HuH-7.5 (cell line): ENCODE data around the gene KRAS.
A peak's percentile ranks its signal among the peaks of the same experiment; 100 is the strongest.
"Not testable (repeated sequence)": the region's sequence is repeated elsewhere in the genome, so short reads cannot be mapped to it uniquely, and the experiment has no call there.

ENCODE experiments used
- DNase-seq: peaks from one replicate; pipeline ENCODE4 v3.0.0; 2011; ENCODE audit warnings: low spot score

KRAS gene

DNA sequence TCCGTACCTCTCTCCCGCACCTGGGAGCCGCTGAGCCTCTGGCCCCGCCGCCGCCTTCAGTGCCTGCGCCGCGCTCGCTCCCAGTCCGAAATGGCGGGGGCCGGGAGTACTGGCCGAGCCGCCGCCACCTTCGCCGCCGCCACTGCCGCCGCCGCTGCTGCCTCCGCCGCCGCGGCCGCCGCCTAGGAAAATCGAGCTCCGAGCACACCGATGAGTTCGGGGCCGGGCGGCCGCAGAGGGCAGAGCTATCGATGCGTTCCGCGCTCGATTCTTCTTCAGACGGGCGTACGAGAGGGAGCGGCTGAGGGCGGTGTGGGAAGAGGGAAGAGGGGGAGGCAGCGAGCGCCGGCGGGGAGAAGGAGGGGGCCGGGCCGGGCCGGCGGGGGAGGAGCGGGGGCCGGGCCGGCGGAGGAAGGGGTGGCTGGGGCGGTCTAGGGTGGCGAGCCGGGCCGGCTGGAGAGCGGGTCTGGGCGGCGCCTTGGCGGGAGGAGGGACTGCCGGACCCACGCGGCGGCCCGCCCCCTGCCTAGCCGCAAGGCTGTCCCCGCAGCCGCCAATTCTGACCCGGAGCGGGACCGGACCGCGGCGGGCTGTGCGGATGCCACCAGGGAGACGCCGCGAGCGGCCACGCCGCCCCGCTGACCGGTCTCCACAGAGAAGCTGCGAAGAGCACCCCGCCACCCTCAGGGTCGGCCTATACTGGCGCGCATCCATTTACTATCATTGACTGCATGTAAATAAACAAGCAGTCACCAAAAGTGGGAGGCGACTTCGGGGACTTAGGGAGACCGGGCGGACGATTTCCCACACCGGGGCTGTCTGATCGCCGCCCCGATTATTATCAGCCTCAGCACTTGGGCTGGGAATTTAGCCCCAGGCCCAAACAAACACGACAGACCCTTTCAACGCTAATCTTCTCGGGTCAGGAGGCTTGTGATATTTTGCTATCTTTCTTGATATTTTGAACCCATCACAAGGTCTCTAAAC is at the start of gene KRAS:
Gene KRAS (minus strand): TSS at position 186 of the 987 bp plus-strand sequence.
- peak; percentile 82 for DNase-seq

DNA sequence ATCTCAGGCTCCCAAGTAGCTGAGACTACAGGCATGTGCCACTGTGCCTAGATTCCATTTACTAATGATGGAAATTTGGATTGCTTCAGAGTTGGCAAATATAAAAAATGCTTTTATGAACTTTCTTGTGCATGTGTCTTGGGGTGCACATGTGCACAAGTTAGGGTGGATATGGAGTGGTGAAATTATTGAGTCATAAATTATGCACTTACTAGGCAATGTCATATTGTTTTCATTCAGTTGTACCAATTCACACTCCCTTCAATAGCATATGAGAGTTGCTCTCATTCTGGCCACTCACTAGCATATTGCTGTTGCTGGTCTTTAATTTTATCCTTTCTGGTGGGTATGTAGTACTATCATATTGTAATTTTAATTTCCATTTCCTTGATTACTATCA is 45.7 kb upstream of the KRAS start:
- no peak for DNase-seq

DNA sequence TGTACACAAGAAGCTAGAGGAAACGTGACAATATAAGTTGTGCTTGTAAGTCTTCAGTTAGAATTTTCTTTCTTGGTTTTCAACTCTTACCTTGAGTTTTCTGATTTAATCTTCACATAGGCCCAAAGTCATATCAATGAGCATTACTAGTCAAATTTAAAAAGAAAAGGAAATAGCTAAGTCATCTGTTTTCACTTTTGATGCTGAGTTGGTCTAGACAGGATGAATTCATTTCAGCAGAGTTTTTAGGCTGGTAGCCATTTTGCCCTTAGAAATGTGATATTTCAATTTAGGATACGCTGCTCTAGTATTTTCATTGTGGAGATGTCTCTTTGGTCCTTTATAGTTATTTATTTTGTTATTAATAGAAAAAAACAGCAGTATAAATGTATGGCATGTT is 44.6 kb upstream of the KRAS start:
- no peak for DNase-seq

DNA sequence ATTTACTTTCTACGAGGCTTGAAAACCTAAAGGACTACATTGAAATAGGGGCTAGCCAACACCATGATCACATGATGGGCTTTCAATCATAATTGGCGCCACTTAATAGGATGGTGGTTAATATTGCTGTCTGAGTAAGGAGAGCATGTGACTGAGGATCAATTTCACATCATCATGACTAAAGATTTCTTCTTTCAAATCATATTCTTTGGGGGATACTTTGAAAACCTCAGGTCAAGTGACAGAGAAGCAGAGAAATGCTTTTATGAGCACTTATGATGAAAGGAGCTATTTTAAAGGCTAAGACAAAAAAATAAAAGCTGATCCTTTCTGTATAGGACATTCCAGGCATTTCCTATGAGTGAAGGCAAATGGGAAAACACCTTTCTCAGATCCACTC is 42.9 kb upstream of the KRAS start:
- no peak for DNase-seq

DNA sequence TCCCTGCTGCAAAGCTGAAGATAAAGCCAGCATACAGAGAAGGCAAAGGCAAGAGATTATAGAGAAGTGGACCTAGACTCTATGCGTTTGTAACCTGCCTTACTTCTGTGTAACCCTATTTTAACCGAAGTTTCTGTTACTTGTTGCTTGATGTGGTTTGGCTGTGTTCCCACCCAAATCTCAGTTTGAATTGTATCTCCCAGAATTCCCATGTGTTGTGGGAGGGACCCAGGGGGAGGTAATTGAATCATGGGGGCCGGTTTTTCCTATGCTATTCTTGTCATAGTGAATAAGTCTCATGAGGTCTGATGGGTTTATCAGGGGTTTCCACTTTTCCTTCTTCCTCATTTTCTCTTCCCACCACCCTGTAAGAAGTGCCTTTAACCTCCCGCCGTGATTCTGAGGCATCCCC is 42.1 kb upstream of the KRAS start:
- not testable (repeated sequence) for DNase-seq

DNA sequence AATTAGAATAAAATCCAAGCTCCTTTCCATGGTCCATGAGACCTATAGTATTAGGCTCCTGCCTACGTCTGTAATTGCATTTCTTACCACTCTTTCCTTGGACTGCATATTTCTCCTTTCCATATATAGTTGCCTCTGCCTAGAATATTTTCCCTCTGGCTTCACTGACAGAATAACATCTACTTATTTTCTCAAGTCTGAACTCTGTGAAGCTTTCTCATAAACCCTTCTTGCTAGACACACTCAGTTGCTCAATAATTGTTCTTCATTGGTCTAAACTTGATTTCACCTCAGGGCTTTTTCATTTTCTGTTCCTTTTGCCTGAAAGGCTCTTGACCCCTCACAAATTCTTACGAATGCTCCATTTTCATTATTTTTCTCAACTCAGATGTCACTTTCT is 36.9 kb upstream of the KRAS start:
- no peak for DNase-seq

DNA sequence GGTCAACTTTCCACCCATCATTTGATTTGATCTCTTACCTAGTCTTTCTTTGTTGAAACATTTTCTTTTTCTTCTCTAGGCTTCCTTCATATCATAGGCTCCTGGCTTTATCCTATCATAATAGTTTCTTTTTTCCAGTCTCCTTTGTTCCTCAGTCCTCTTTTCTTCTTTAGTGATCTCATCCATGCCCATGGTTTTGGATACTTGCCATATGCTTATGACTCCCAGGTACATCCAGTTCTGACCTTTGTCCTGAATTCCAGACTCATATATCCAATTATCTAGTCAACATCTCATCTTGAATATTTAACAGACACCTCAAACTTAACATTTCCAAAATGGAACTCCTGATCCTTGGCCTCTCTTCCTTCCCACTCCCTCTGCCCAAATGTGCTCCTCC is 36.1 kb upstream of the KRAS start:
- DNase-seq: no peak

DNA sequence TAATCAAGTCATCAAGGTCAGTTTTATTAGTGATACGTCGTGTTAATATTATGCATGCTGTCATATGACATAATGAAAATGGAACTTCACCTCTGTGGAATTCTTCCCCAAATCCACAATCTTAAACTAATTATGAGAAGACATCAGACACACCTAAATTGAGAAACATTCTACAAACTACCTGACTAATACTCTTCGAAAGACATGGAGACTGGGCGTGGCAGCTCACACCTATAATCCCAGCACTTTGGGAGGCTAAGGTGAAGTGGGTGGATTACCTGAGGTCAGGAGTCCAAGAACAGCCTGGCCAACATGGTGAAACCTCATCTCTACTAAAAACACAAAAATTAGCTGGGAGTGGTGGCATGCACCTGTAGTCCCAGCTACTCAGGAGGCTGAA is 33.3 kb upstream of the KRAS start:
- DNase-seq: no peak

DNA sequence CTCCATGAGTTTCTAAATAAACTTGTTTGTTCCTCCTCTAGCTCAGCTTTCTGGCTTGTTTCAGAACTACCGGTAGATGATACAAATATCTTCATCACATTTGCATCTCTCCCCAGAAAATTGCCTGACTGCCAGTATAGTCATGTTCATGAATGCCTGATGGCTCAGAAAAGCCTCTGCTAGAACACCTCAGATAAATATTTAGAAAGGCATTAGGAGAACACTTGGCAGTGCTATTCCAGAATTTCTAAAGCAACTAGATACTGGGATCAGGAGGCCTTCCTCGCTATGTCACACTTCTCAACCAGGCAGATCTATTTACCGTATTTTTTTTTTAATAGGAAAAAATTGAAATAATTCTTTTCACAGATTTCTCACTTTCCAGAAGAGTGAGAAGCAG is 32.3 kb upstream of the KRAS start:
- no peak for DNase-seq

DNA sequence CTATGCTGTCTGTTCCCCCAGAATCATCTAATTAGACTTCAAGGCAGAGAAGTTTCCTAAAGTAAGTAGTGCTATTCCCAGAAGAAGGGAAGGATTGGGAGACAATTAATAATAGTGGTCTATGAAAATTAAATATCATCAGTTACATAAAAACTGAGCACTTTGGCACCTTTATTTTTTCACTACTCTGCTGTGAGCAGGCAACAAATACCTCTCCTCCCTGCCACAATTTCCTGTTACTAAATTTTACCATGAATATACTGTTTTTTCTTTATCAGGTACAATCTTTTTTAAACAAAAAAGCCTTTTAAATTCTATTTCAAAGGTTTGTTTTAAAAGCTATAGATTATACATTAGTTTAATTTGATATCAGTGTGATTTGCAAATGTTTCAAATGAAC is 29.4 kb upstream of the KRAS start:
- DNase-seq: no peak

DNA sequence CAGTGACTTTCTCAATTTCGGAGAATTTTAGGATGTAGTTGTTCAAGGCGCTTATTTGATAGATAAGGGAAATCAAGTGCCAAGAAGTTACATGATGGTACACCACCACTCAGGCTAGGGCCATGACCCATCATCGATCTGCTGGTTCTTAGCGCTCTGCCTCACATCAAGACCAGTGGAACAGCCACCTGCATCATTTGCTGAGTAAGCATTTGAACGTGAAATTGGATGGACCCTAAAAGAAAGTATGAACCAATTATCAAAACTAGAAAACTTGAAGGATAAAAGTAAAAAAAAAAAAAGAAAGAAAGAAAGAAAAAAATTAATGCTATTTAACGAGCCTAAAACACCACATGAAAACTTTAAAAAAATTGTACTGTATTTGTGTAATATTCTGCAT is 27.5 kb upstream of the KRAS start:
- no peak for DNase-seq

DNA sequence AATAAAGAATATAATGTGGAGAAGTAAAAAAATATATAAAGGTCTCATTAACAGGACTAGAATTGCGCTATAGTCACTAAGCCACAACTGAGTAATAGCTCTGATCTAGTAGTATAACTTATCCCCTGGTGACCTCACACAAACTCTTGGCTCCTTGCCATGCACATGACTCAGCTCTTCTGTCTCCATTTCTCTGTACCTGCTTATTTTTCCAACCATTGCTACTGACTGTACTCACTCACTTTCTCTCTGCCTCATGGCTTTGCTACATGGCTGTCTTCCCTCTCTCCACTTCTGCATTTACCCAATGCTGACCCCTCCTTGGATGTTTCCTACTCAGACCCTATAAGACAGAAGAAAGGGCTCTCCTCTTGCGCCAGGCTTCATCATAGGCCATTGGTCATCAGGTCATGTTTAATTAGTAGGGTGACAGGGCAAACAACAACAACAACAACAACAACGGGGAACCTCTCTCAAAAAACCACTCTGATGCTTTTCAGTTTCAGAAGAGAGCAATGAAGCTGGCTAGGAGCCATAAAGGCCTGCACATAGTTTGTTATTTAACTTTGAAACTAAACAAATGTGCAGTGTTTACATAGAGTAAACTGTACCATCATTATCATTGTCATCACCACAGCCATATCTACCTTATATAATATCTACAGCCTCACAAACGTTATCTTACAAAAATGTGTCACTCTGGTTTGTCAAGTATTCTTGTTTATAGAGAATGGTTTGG is 25.6 kb upstream of the KRAS start:
- no peak for DNase-seq

DNA sequence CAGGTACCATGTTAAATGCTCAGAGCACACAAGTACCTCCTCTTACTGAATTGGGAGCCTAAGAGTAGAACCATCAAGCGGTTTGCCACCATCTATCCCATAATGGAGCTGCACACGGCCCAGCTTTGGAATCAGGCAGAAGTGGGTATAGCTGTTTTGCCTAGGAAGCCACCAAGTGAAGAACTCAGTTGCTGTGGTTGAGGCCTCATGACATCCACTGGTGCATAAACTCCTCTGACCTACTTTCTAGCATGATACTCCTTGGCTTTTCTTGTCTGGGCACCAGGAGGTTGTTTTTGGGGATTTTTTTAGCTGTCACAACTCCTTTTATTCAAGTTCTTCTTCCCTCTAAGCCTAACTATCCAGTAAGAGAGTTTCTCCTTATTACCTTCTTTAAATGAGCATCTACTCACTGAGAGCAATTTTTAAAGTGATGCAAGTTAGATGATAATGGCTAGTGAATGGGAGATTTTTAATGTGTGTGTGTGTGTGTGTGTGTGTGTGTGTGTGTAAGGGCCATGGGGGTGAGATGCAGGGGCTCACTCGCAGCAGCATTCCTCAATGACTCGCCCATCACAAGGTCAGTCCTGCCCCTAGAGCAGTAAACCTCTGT is 20.9 kb upstream of the KRAS start:
- no peak for DNase-seq

DNA sequence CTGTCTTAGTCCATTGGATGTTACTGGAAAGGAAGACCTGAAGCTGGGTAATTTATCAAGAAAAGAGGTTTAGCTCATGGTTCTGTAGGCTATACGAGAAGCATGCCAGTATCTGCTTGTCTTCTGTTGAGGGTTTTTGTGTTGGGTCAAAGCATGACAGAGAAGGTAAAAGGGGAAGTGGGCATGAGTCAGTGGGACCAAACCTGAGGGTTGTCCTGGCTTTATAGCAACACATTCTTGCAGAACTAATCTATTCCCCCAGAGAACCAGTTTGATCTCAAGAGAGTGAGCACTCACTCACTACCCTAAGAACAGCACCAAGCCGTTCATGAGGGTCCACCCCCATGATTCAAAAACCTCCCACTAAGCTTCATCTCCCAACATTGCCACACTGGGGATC is 19.0 kb upstream of the KRAS start:
- no peak for DNase-seq

DNA sequence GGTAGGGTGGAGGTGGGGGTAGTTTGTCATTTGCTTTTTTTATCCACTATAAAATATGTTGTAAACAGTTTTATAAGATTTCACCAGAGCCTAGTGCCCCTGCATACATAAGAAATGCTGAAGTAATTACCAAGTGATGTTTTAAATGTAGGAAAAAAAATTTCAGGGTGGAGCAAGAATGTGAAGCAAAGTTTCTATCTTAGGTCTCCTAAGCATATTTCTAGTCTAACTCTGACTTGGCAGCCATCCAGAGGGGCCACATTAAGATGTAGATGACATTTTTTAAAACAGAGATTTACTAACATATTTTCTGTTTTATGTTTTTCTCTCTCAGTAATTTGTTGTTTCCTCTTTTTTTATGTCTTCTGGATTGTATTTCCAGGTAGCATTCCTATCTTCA is 15.8 kb upstream of the KRAS start:
- no peak for DNase-seq

DNA sequence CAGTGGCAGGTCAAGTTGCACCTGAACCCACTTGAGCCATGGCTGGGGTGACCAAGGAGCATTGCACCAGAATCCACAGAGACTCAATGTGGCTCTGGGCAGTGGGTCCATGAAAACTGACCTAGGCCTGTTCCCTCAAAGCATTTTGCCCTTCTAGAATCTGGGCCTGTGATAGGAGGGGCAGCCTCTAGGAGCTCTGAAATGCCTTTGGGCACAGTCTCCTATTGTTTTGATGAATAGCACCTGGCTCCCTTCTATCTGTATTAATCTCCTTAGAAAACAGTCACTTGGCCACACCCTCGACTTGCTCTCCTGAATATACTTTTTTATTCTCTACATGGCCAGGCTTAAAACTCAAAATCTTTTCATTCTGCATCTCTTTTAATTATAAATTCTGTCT is 14.1 kb upstream of the KRAS start:
- no peak for DNase-seq

DNA sequence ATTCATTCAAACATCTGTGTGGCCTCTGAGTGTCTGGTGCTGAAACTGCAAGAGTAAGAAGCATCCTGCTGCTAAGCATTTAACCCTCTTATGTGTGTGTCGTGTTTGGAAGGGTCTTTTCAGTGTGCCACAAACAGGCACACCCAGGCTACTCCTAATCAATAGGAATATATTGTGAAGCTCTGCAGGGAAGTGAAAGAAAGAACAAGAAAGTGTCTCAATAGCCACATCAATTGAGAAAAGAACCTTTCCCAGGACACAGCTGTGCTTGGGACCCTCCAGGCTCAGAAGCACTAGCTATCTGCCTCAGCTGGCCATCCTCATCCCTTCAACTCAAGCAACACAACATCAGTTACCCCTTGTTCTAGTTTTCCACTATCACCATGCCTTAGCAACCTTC is 13.4 kb upstream of the KRAS start:
- no peak for DNase-seq

DNA sequence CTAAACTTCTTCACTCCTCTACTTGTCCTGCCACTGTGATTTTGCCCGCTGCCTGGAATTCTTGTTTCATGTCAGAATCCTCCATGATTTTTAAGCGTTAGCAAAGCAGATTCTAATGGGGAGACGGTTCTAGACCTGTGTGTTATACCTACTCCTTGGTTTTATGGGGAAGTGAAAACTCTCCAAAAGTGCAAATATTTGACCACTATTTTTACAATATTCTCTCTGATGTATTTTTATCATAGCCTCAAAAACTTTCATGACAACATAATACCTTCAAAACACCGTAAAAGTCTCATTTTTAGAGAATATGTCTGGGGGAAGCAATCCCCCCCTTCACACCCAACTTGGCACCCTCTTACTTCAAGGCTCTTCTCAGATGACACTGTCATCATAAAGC is 12.9 kb upstream of the KRAS start:
- no peak for DNase-seq

DNA sequence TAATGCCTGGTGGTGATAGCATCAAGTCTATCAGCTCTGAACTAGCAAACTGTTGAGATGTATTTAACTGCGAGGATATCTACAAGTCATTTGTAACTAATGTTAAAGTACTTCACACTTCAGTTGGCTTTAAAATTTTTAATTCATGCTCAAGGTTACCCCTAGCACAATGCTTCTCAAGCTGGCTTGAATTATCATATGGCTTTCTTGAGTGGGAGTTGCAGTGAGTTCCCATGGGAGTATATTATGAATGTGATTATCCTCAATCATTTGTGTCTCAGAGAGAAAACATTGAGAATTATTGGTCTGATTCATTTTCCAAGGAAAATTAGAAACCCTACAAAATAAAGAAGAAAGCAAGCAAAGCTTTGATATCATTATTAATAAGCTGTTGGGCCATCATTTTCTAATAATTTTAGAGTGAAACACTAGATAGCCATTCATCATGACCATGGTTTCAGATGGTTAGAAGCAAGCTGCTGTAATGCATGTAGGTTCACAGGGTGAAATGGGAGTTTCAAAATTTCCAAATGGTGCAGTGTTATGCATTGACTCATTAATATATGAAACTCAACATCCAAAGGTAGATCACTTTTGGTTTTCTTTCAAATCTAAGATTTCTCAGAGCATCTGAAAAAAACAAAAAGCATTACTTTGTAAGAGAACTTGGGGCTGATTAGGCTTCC is 11.8 kb upstream of the KRAS start:
- DNase-seq: no peak

DNA sequence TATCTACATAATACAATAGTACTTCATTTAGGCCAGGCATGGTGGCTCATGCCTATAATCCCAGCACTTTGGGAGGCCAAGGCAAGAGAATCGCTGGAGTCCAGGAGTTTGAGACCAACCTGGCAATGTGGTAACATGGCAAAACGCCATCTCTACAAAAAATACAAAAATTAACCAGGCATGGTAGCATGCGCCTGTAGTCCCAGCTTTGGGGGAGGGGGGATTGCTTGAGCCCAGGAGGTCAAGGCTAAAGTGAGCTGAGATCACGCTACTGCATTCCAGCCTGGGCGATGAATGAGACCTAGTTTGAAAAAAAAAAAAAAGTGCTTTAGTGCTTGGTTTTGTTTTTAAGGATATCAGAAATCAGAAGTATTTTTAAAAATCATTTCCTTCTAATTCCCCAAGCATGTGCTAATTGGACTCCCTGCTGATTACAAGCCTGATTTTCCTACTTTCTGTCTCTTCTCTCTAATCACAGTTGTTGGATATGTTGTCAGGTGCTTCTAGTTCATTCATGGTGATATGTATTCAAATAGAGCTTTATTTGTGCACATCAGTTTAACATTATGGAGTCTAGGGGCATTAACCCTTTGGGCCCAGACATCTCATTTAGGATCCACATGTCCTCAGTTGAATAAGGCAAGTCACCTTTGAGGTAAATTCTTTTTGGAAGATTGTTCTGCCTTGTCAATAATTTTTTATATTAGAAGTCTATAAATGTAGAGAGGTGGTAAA is 7.0 kb upstream of the KRAS start:
- no peak for DNase-seq

DNA sequence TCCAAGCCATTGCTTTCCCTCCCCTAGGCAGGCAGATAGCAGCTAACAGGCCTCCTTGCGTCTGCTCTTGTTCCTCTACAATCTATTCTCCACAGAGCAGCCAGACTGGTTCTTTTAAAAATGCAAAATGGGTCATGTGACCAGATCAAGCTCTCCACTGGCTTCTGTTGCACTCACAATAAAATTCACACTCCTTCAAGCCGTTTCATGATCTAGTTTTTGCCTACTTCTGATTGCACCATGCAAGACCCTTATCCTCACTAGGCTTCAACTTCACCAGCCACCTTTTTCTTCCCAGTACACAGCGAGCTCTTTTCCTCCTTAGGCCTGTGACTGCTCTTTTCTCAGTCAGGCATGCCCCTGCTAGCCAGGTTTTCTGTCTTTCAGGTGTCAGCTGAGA is 6.1 kb upstream of the KRAS start:
- no peak for DNase-seq

DNA sequence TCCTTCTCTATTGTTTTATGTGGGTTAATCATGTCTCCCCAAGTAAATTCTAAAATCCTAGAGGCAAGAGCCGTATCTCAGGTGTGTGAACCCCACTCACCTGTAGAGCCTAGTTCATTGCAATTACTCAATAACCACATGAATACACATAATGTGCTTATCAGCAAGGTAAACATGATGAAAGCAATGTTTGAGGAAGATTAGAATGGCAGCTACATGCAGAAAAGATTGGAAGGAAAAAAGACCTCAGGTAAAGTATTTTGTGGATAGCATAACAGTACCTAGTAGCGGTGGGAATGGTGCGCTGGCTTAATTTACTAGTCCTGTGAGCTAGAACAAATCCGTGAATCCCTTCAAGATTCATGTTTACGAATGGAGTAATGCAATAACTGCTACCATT is 5.3 kb upstream of the KRAS start:
- DNase-seq: no peak
